ENCODE data around the gene GTF2H4. TPM values are rescaled to one million over a fixed set of nuclear protein-coding genes. Genes with fewer than 3 reads are reported as not detected.
A peak's percentile ranks its signal among the peaks of the same experiment; 100 is the strongest.

GTF2H4 gene
- total RNA-seq, 1 donor from 2014 or later = 23.0 TPM

DNA sequence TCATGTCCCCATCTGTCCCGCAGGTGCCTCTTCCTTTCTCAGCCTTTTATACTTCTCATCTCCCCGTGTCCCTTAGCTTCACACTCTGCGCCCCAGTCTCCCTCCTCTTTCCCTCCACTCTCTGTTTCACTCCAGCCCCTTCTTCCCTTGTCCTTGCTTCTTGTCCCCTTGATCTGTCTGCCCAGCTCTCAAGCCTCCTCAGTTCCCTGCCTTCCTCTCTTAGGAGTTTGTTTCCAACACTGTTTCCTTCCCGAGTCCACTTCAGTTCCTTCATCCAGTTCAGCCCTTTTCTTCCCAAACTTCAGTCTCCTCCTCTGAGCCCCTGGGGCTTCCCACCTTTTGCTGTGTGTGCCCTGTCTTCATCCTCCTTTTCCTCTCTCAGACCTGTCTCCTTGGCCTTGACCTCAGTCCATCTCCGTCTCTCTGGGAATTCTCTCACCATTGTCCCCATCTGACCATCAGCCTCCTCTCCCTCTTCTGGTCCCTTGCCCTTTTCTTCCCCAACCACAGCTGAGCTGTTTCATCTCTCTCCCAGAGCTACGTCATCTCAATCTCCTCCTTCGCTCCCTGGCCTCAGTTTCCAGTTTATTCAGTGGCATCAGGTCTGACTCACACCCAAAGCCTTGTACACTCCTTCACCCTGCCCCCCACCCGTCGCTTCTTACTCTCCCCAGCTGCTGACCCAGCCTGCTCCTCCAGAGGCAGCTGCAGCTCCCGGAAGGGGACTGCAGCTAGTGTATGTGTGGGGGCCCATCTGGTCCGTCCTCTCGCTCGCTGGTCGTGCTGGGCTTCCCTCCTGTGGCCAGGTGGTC is 26.4 kb upstream of the GTF2H4 start:
- Histone ChIP-seq H3K4me3 (no peak overlapping the region), H3K36me3 (no peaks in the 10 kb centered on the region), H3K9me3 (replicated peaks) (no peaks in the 10 kb centered on the region), H3K27me3 (ENCODE audit: low read depth) (no peaks in the 10 kb centered on the region), H3K4me1 (peaks cover 60% of the 10 kb centered on the region), H3K27ac (replicated peaks) (peak overlapping the region; percentile 86)
- intact Hi-C loops (cut with micrococcal nuclease) = loop anchor here (10.0 kb wide), 1 partner anchor 137 kb away; the partner anchor contains the start of genes FLOT1 and IER3
- no peak for TF ChIP-seq CTCF (IDR thresholded peaks at IDR 0.05; ENCODE audit: borderline replicate concordance)
- DNase-seq = no peak

DNA sequence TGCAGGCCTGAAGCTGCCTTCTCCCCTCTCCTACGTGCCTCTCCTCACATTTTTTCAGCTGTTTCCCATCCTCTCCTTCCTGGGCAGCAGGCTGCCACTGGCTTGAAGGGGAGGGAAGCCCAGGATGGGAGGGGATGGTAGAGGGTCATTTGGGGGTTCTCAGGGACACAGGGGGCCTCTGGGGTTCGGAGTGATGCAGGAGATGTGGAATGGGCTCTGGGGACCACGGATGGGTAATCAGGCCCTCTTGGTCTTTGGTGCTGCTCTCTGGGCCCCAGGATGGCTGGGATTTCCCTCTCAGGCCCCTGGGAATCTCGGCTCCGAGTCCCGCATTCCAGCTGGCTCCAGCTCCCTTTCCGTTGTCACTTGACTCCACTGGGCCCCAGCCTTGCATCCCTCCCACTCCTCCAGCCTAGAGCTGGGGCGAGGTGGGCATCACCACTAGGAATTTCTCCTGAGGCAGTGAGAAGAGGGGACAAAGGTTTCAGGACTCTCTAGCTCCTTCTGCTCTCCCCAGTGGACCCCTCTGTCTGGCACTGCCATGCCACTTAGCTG is 25.7 kb upstream of the GTF2H4 start:
- DNase-seq = no peak
- Histone ChIP-seq H3K9me3 (replicated peaks) (no peaks in the 10 kb centered on the region), H3K4me3 (no peak overlapping the region), H3K27ac (replicated peaks) (peak overlapping the region; percentile 86), H3K36me3 (no peaks in the 10 kb centered on the region), H3K27me3 (ENCODE audit: low read depth) (no peaks in the 10 kb centered on the region), H3K4me1 (peaks cover 60% of the 10 kb centered on the region)
- TF ChIP-seq CTCF (IDR thresholded peaks at IDR 0.05; ENCODE audit: borderline replicate concordance) = no peak
- intact Hi-C loops (cut with micrococcal nuclease) = loop anchor here (10.0 kb wide), 1 partner anchor 137 kb away; the partner anchor contains the start of genes FLOT1 and IER3

GRCh38 chr6:30882759-30883684 is 25.0 kb upstream of the GTF2H4 start:
- peak overlapping the region; percentile 87 for H3K4me3 ChIP-seq
- H3K27me3 ChIP-seq (ENCODE audit: low read depth) = no peaks in the 10 kb centered on the region
- DNase-seq = no peak
- TF ChIP-seq CTCF (IDR thresholded peaks at IDR 0.05; ENCODE audit: borderline replicate concordance) = no peak
- no peaks in the 10 kb centered on the region for H3K36me3 ChIP-seq
- peaks cover 53% of the 10 kb centered on the region for H3K4me1 ChIP-seq
- peak overlapping the region; percentile 86 for H3K27ac ChIP-seq (replicated peaks)
- no peaks in the 10 kb centered on the region for H3K9me3 ChIP-seq (replicated peaks)
- intact Hi-C loops (cut with micrococcal nuclease) = loop anchor here (10.0 kb wide), 1 partner anchor 138 kb away; the partner anchor contains the start of genes FLOT1 and IER3

DNA sequence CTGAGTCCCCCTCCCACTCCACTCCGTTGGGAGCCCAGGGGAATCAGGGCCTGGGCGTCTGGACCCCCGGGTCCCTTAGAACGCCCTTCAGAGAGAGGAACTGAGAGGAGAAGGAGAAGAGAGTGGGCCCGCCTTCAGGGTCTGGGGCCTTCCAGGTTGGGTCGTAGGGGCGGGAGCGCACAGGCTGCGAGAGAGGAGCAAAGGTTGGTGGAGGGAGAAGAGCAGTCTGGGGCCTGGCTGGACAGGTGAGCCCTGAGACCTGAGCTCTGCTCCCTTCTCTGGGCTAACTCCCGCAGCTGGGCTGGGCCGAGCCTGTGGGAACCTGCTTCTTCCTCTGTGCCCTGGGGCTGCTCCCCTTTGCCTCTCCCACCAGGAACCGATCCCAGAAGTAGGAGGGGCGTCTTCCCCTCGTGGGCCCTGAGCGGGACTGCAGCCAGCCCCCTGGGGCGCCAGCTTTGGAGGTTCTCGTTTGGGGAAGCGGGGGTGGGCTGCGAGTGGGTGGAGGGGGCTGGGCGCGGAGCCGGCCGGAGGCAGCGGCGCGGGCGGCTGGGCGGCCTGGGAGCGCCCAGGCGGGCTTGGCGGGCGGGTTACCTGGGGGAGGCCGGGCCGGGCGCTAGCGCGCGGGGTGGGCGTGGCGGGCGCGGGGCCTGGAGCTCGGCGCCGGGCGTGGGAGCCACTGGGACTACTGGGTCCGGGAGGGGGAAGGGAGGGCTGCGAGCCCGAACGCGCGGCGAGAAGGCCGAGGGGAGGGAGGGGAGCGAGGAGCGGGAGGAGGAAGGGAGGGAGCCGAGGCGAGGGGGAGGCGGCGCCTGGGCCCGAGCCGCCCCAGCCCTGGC is 24.1 kb upstream of the GTF2H4 start, which contains the start of gene DDR1:
Gene DDR1 (plus strand): TSS at position 835 of the 836 bp plus-strand sequence. CDS start 4,211 bp downstream, outside the sequence.
- intact Hi-C loops (cut with micrococcal nuclease) = loop anchor here (10.0 kb wide), 1 partner anchor 139 kb away; the partner anchor contains the start of genes FLOT1 and IER3
- Histone ChIP-seq H3K36me3 (no peaks in the 10 kb centered on the region), H3K4me3 (peak within 1 kb of the TSS; percentile 87), H3K27ac (replicated peaks) (peak within 1 kb of the TSS; percentile 86), H3K9me3 (replicated peaks) (no peaks in the 10 kb centered on the region), H3K4me1 (peaks cover 58% of the 10 kb centered on the region), H3K27me3 (ENCODE audit: low read depth) (no peaks in the 10 kb centered on the region)
- TF ChIP-seq CTCF (IDR thresholded peaks at IDR 0.05; ENCODE audit: borderline replicate concordance) = no peak
- DNase-seq = peak; percentile 81

All from left ventricle myocardium inferior (tissue), 1 donor.